GM23338 (cell line): ENCODE results near the gene HSD17B2. TPM values are rescaled to one million over a fixed set of nuclear protein-coding genes. Genes with fewer than 3 reads are reported as not detected.

Experiments used
- ATAC-seq: fragments of 200-7000 bp; cut with Tn5 transposase; 3 replicates; pipeline ENCODE4 v1.9.1; 2020
- DNase-seq: peaks from one replicate; pipeline ENCODE4 v3.0.0-alpha.2; 2015; ENCODE audit warnings: low spot score
- H2AFZ ChIP-seq: fragments of 200-600 bp; sonication (generic); 2 replicates; pipeline ENCODE4 v1.8.0; 2016; ENCODE audit warnings: antibody characterized with exemption, mild to moderate bottlenecking, moderate library complexity
- H3F3A ChIP-seq: fragments of 200-600 bp; sonication (generic); replicated peaks from 2 replicates; pipeline ENCODE4 v1.8.0; 2017; ENCODE audit warnings: antibody characterized with exemption, mixed run types, low read depth
- H3K27ac ChIP-seq: fragments of 200-600 bp; sonication (generic); 2 replicates; pipeline ENCODE4 v1.6.1; 2016; ENCODE audit warnings: low read depth
- H3K27me3 ChIP-seq: fragments of 200-600 bp; sonication (generic); 2 replicates; pipeline ENCODE4 v1.8.0; 2016; ENCODE audit warnings: mild to moderate bottlenecking, mixed run types, moderate library complexity; ENCODE audit not compliant: insufficient read depth
- H3K36me3 ChIP-seq: fragments of 200-600 bp; sonication (generic); 2 replicates; pipeline ENCODE4 v1.8.0; 2016; ENCODE audit warnings: mild to moderate bottlenecking; ENCODE audit not compliant: insufficient read depth
- H3K4me1 ChIP-seq: fragments of 200-600 bp; sonication (generic); 2 replicates; pipeline ENCODE4 v1.8.0; 2016; ENCODE audit warnings: mild to moderate bottlenecking, moderate library complexity; ENCODE audit not compliant: insufficient read depth
- H3K4me2 ChIP-seq: fragments of 200-600 bp; sonication (generic); 2 replicates; pipeline ENCODE4 v1.7.1; 2017; ENCODE audit warnings: mixed run types
- H3K4me3 ChIP-seq: fragments of 200-600 bp; sonication (generic); 2 replicates; pipeline ENCODE4 v1.6.1; 2016; ENCODE audit warnings: mixed run types
- H3K79me2 ChIP-seq: fragments of 200-600 bp; sonication (generic); replicated peaks from 2 replicates; pipeline ENCODE4 v1.8.0; 2017; ENCODE audit warnings: mild to moderate bottlenecking; ENCODE audit not compliant: insufficient read depth
- H3K9me2 ChIP-seq: fragments of 200-600 bp; sonication (generic); 2 replicates; pipeline ENCODE4 v1.8.0; 2017; ENCODE audit not compliant: insufficient read depth
- H4K20me1 ChIP-seq: fragments of 200-600 bp; sonication (generic); replicated peaks from 2 replicates; pipeline ENCODE4 v1.8.0; 2017; ENCODE audit warnings: mild to moderate bottlenecking; ENCODE audit not compliant: insufficient read depth
- H3K27ac Mint-ChIP-seq: 2 replicates; pipeline ENCODE4 v1.8.0; 2020; ENCODE audit warnings: inconsistent platforms, mild to moderate bottlenecking, moderate library complexity, mixed read lengths
- H3K27me3 Mint-ChIP-seq: 3 replicates; pipeline ENCODE4 v1.8.0; 2022; ENCODE audit warnings: low read depth, mild to moderate bottlenecking, moderate library complexity, mixed read lengths, inconsistent platforms; ENCODE audit not compliant: insufficient read depth, poor library complexity
- H3K36me3 Mint-ChIP-seq: 3 replicates; pipeline ENCODE4 v1.8.0; 2021; ENCODE audit warnings: low read depth, mild to moderate bottlenecking, inconsistent platforms, moderate library complexity, mixed read lengths
- H3K4me1 Mint-ChIP-seq: 3 replicates; pipeline ENCODE4 v1.8.0; 2020; ENCODE audit warnings: mild to moderate bottlenecking, inconsistent platforms, mixed read lengths
- H3K4me3 Mint-ChIP-seq: 3 replicates; pipeline ENCODE4 v1.8.0; 2021; ENCODE audit warnings: moderate library complexity, mild to moderate bottlenecking, inconsistent platforms, mixed read lengths
- H3K9me3 Mint-ChIP-seq: 3 replicates; pipeline ENCODE4 v1.8.0; 2020; ENCODE audit warnings: moderate library complexity, mild to moderate bottlenecking, inconsistent platforms, mixed read lengths
- CREB1 ChIP-seq: fragments of 250-450 bp; sonication (Bioruptor Pico); IDR thresholded peaks from 2 replicates; pipeline ENCODE4 v1.5.0; 2020; ENCODE audit warnings: low read depth, mild to moderate bottlenecking, moderate library complexity
- CTCF ChIP-seq, 2 experiments: fragments of 200-600 bp in 1 of 2; sonication (generic) in 1 of 2; conservative IDR thresholded peaks; 2 replicates each; pipeline versions ENCODE4 v1.5.1 to v1.6.1; 2016 to 2017; ENCODE audit warnings: antibody characterized with exemption in 2 of 2, low read depth in 2 of 2, mild to moderate bottlenecking in 2 of 2, moderate library complexity in 1 of 2
- ETS1 ChIP-seq: IDR thresholded peaks from 2 replicates; pipeline ENCODE4 v1.6.1; 2016; ENCODE audit warnings: antibody characterized with exemption
- EZH2 ChIP-seq: fragments of 200-600 bp; sonication (generic); IDR thresholded peaks from one replicate; pipeline ENCODE4 v1.8.0; 2017; ENCODE audit warnings: antibody characterized with exemption, mild to moderate bottlenecking, low read depth; ENCODE audit not compliant: unreplicated experiment
- EZH2phosphoT487 ChIP-seq: fragments of 200-600 bp; sonication (generic); IDR thresholded peaks from one replicate; pipeline ENCODE4 v1.8.1; 2018; ENCODE audit warnings: antibody characterized with exemption; ENCODE audit not compliant: unreplicated experiment
- JUNB ChIP-seq: IDR thresholded peaks from one replicate; pipeline ENCODE4 v1.6.1; 2016; ENCODE audit warnings: antibody characterized with exemption; ENCODE audit not compliant: unreplicated experiment
- NANOG ChIP-seq: IDR thresholded peaks from 2 replicates; pipeline ENCODE4 v1.6.1; 2016; ENCODE audit warnings: antibody characterized with exemption, borderline replicate concordance
- POLR2AphosphoS5 ChIP-seq: IDR thresholded peaks from 2 replicates; pipeline ENCODE4 v1.6.1; 2016; ENCODE audit warnings: antibody characterized with exemption, low read depth
- REST ChIP-seq: IDR thresholded peaks from one replicate; pipeline ENCODE4 v1.6.1; 2018; ENCODE audit warnings: antibody characterized with exemption; ENCODE audit not compliant: unreplicated experiment
- STAT1 ChIP-seq: IDR thresholded peaks from one replicate; pipeline ENCODE4 v1.6.1; 2016; ENCODE audit warnings: antibody characterized with exemption; ENCODE audit not compliant: unreplicated experiment
- ZNF114 ChIP-seq: fragments of 250-450 bp; sonication (Bioruptor Pico); IDR thresholded peaks from 2 replicates; pipeline ENCODE4 v1.5.0; 2020; ENCODE audit warnings: mild to moderate bottlenecking, moderate library complexity
- ZNF331 ChIP-seq: fragments of 250-450 bp; sonication (Bioruptor Pico); IDR thresholded peaks from 2 replicates; pipeline ENCODE4 v1.5.0; 2020; ENCODE audit warnings: low read depth, mild to moderate bottlenecking, moderate library complexity
- ZNF462 ChIP-seq: fragments of 250-450 bp; sonication (Bioruptor Pico); IDR thresholded peaks from 2 replicates; pipeline ENCODE4 v1.5.0; 2020; ENCODE audit warnings: mild to moderate bottlenecking, moderate library complexity
- polyA plus RNA-seq: library from polyadenylated mRNA; unstranded; fragments of >200 nt; fragmentation: Nextera tagmentation; extraction: Ambion mirVana; gene quantifications from 2 replicates; pipeline ENCODE4 v1.2.1, GENCODE V29; 2016
- total RNA-seq: library from RNA; depleted of rRNA; stranded (reverse); fragments of >200 nt; shearing (Covaris generic); gene quantifications from 2 replicates; pipeline ENCODE4 v1.2.3, GENCODE V29; 2014

The HSD17B2 gene
- total and polyA plus RNA-seq, 2 experiments from 2014 or later, result 0.29 TPM; not detected in 1

GRCh38 chr16:82006036-82006435 lies 29.0 kb upstream of the HSD17B2 start:
- Histone ChIP-seq H3K36me3 (no peaks in the 10 kb centered on the region; the same call in 1 of the 2 replicates), H3K79me2 (no peaks in the 10 kb centered on the region), H3K4me1 (0 out of 2 replicates have a peak, but pooled peaks cover 5% of the 10 kb centered on the region), H3K27ac (no peak overlapping the region), H2AFZ (no peak overlapping the region), H3K4me2 (no peak overlapping the region), H3K27me3 (no peaks in the 10 kb centered on the region), H3F3A (no peaks in the 10 kb centered on the region), H4K20me1 (no peaks in the 10 kb centered on the region), H3K9me2 (no peaks in the 10 kb centered on the region), H3K4me3 (no peak overlapping the region)
- Mint-ChIP-seq H3K9me3 (peaks cover 37% of the 10 kb centered on the region), H3K4me1 (peaks cover 7% of the 10 kb centered on the region; the same call in 2 of the 3 replicates), H3K27ac (no peak overlapping the region), H3K27me3 (no peaks in the 10 kb centered on the region), H3K36me3 (peaks cover 27% of the 10 kb centered on the region; the same call in 2 of the 3 replicates), H3K4me3 (no peak overlapping the region)
- no peak for ATAC-seq
- no peak for DNase-seq
- no peak for TF ChIP-seq CREB1
- TF ChIP-seq NANOG, result no peak
- TF ChIP-seq ZNF331 (CRISPR knock-in tag), result no peak
- TF ChIP-seq POLR2AphosphoS5, result no peak
- no peak for TF ChIP-seq CTCF (conservative IDR thresholded peaks at IDR 0.05; ENCODE audit: low read depth in 2 of 2)
- no peak for TF ChIP-seq ZNF462
- TF ChIP-seq ETS1, result no peak
- no peak for TF ChIP-seq STAT1
- no peak for TF ChIP-seq JUNB
- no peak for TF ChIP-seq EZH2phosphoT487
- no peak for TF ChIP-seq REST
- no peak for TF ChIP-seq ZNF114 (CRISPR knock-in tag)
- no peak for TF ChIP-seq EZH2
